ENCODE data around the gene FHIT.

FHIT gene

GRCh38 chr3:60912142-60912541 lies 339.1 kb downstream of the FHIT start:
- Histone ChIP-seq H4K20me1 (ENCODE audit: control insufficient read depth, insufficient read depth, low read depth, low read length) (no peaks in the 10 kb centered on the region), H3K36me3 (ENCODE audit: control insufficient read depth, low read length) (no peaks in the 10 kb centered on the region), H3K4me1 (ENCODE audit: control insufficient read depth, low read length) (no peaks in the 10 kb centered on the region), H3K4me2 (ENCODE audit: low read length) (no peak overlapping the region), H3K9me2 (replicated peaks; ENCODE audit: control insufficient read depth, low read length) (no peaks in the 10 kb centered on the region), H3F3A (ENCODE audit: control insufficient read depth, insufficient read depth) (no peaks in the 10 kb centered on the region), H3K27me3 (ENCODE audit: control insufficient read depth, low read length) (no peaks in the 10 kb centered on the region), H3K27ac (ENCODE audit: low read depth, low read length) (no peak overlapping the region), H3K4me3 (ENCODE audit: low read length) (no peak overlapping the region), H3K79me2 (ENCODE audit: control insufficient read depth, low read length) (no peaks in the 10 kb centered on the region), H3K9me3 (ENCODE audit: control insufficient read depth, insufficient read depth, low read length) (no peaks in the 10 kb centered on the region)
- TF ChIP-seq CTCF (IDR thresholded peaks at IDR 0.05; ENCODE audit: low read depth, low read length, poor library complexity, severe bottlenecking) (no peak), EZH2phosphoT487 (IDR thresholded peaks at IDR 0.05; ENCODE audit: borderline replicate concordance, low read length) (no peak)

- Histone ChIP-seq H3F3A (ENCODE audit: control insufficient read depth, insufficient read depth) (no peaks in the 10 kb centered on the region), H3K4me3 (ENCODE audit: low read length) (no peak overlapping the region), H3K4me1 (ENCODE audit: control insufficient read depth, low read length) (no peaks in the 10 kb centered on the region), H3K4me2 (ENCODE audit: low read length) (no peak overlapping the region), H3K36me3 (ENCODE audit: control insufficient read depth, low read length) (no peaks in the 10 kb centered on the region), H4K20me1 (ENCODE audit: control insufficient read depth, insufficient read depth, low read depth, low read length) (no peaks in the 10 kb centered on the region), H3K27ac (ENCODE audit: low read depth, low read length) (no peak overlapping the region), H3K27me3 (ENCODE audit: control insufficient read depth, low read length) (no peaks in the 10 kb centered on the region), H3K9me3 (ENCODE audit: control insufficient read depth, insufficient read depth, low read length) (no peaks in the 10 kb centered on the region), H3K79me2 (ENCODE audit: control insufficient read depth, low read length) (no peaks in the 10 kb centered on the region), H3K9me2 (replicated peaks; ENCODE audit: control insufficient read depth, low read length) (no peaks in the 10 kb centered on the region; the same call in 1 of the 2 replicates)
- no peak for TF ChIP-seq EZH2phosphoT487 (IDR thresholded peaks at IDR 0.05; ENCODE audit: borderline replicate concordance, low read length)
- no peak for TF ChIP-seq CTCF (IDR thresholded peaks at IDR 0.05; ENCODE audit: low read depth, low read length, poor library complexity, severe bottlenecking)
These were observed 341.7 kb downstream of the FHIT start for GRCh38 chr3:60909526-60909925.

DNA sequence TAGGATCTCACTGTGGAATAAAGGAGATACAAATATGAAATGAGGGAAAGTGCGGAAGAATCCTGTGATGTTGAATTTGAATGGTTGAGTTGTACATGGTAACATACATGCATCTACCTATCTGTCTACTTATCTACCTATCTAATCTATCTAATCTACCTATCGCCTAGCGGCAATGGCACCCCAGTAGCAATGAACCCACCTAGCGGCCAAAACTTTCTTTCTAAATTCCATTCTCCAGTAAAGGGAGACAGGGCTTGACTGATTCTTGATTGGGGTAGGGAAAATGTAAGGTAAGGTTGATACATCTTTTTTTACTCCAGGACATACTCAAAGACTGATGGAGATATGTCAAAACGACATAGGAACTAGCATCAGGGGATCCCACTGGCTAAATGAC lies 345.0 kb downstream of the FHIT start:
- no peak overlapping the region for H3K4me2 ChIP-seq (ENCODE audit: low read length)
- no peaks in the 10 kb centered on the region for H3K4me1 ChIP-seq (ENCODE audit: control insufficient read depth, low read length)
- H3K4me3 ChIP-seq (ENCODE audit: low read length): no peak overlapping the region
- no peaks in the 10 kb centered on the region for H4K20me1 ChIP-seq (ENCODE audit: control insufficient read depth, insufficient read depth, low read depth, low read length)
- H3K27ac ChIP-seq (ENCODE audit: low read depth, low read length): no peak overlapping the region
- no peaks in the 10 kb centered on the region for H3F3A ChIP-seq (ENCODE audit: control insufficient read depth, insufficient read depth)
- no peak for TF ChIP-seq EZH2phosphoT487 (IDR thresholded peaks at IDR 0.05; ENCODE audit: borderline replicate concordance, low read length)
- TF ChIP-seq CTCF (IDR thresholded peaks at IDR 0.05; ENCODE audit: low read depth, low read length, poor library complexity, severe bottlenecking): no peak
- H3K27me3 ChIP-seq (ENCODE audit: control insufficient read depth, low read length): no peaks in the 10 kb centered on the region
- no peaks in the 10 kb centered on the region for H3K79me2 ChIP-seq (ENCODE audit: control insufficient read depth, low read length)
- no peaks in the 10 kb centered on the region for H3K36me3 ChIP-seq (ENCODE audit: control insufficient read depth, low read length)
- no peaks in the 10 kb centered on the region; the same call in 1 of the 2 replicates for H3K9me2 ChIP-seq (replicated peaks; ENCODE audit: control insufficient read depth, low read length)
- no peaks in the 10 kb centered on the region for H3K9me3 ChIP-seq (ENCODE audit: control insufficient read depth, insufficient read depth, low read length)

DNA sequence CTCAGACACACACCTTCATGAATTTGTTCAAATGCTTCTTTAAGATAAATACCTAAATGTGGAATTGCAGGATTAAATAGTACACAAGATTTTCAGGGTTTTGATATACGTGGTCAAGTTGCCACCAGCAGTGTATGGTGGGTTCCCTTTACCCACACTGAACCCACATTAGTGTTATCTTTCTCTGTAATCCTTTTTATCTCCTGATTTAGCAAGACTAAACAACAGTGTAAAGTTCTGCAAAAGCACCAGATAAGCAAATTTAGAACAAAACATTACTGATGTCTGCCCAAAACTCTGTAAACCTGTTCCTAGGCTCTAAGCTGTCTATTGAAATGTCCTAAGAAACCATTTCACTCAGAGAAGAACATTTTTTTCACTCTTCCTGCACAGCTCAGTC lies 352.9 kb downstream of the FHIT start:
- Histone ChIP-seq H3K79me2 (ENCODE audit: control insufficient read depth, low read length) (no peaks in the 10 kb centered on the region), H3K27ac (ENCODE audit: low read depth, low read length) (no peak overlapping the region), H3K4me1 (ENCODE audit: control insufficient read depth, low read length) (no peaks in the 10 kb centered on the region), H3K36me3 (ENCODE audit: control insufficient read depth, low read length) (no peaks in the 10 kb centered on the region), H3K9me2 (replicated peaks; ENCODE audit: control insufficient read depth, low read length) (no peaks in the 10 kb centered on the region), H3F3A (ENCODE audit: control insufficient read depth, insufficient read depth) (no peaks in the 10 kb centered on the region), H3K4me2 (ENCODE audit: low read length) (no peak overlapping the region), H3K4me3 (ENCODE audit: low read length) (no peak overlapping the region), H3K27me3 (ENCODE audit: control insufficient read depth, low read length) (no peaks in the 10 kb centered on the region), H3K9me3 (ENCODE audit: control insufficient read depth, insufficient read depth, low read length) (no peaks in the 10 kb centered on the region), H4K20me1 (ENCODE audit: control insufficient read depth, insufficient read depth, low read depth, low read length) (no peaks in the 10 kb centered on the region)
- TF ChIP-seq CTCF (IDR thresholded peaks at IDR 0.05; ENCODE audit: low read depth, low read length, poor library complexity, severe bottlenecking) (no peak), EZH2phosphoT487 (IDR thresholded peaks at IDR 0.05; ENCODE audit: borderline replicate concordance, low read length) (no peak)
